HL-60 (cell line): ENCODE results near the gene ZNF70.

Experiments
- DNase-seq, 2 experiments: peaks; one replicate each; pipeline ENCODE4 v3.0.0-alpha.2; 2010 to 2020; ENCODE audit warnings: low read depth in 1 of 2, low spot score in 1 of 2
- H3K27ac ChIP-seq: fragments of 250-450 bp; sonication (Bioruptor Pico); replicated peaks from 2 replicates; pipeline ENCODE4 v1.5.1; 2020; ENCODE audit warnings: mild to moderate bottlenecking, moderate library complexity
- H3K27me3 ChIP-seq: fragments of 250-450 bp; sonication (Bioruptor Pico); 2 replicates; pipeline ENCODE4 v1.5.1; 2021; ENCODE audit warnings: mild to moderate bottlenecking, moderate library complexity; ENCODE audit not compliant: insufficient read depth, poor library complexity, severe bottlenecking
- H3K4me3 ChIP-seq: replicated peaks from 2 replicates; pipeline ENCODE4 v1.5.1; 2011; ENCODE audit warnings: mild to moderate bottlenecking, control low read depth, low read length; ENCODE audit not compliant: insufficient read depth
- GABPA ChIP-seq: IDR thresholded peaks from 2 replicates; pipeline ENCODE4 v1.6.1; 2012; ENCODE audit warnings: low read depth
- POLR2AphosphoS5 ChIP-seq: IDR thresholded peaks from 2 replicates; pipeline ENCODE4 v1.6.1; 2012; ENCODE audit warnings: low read depth
- SPI1 ChIP-seq: IDR thresholded peaks from 2 replicates; pipeline ENCODE4 v1.6.1; 2012; ENCODE audit warnings: low read depth, mild to moderate bottlenecking, borderline replicate concordance
- TF ChIP-seq, protein P1 (sequence below): IDR thresholded peaks from 2 replicates; pipeline ENCODE4 v1.6.1; 2012; ENCODE audit warnings: low read depth; ENCODE audit not compliant: insufficient replicate concordance
- TF ChIP-seq, protein P2 (sequence below): IDR thresholded peaks from one replicate; pipeline ENCODE4 v1.5.1; 2011; ENCODE audit warnings: low read length, control low read depth, inconsistent platforms; ENCODE audit not compliant: insufficient read depth

The ZNF70 gene

DNA sequence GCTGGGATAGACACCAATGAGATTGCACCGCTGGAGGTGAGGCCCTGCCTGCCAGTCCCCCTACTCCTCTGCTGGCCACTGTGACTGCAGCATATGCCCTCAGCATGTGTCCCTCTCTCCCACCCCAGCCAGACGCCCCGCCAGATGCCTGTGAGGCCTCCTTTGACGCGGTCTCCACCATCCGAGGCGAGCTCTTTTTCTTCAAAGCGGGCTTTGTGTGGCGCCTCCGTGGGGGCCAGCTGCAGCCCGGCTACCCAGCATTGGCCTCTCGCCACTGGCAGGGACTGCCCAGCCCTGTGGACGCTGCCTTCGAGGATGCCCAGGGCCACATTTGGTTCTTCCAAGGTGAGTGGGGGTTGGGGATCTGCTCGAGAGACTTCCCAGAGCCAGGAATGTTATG lies 30.2 kb upstream of the ZNF70 start:
- H3K4me3 ChIP-seq: no peak overlapping the region
- H3K27ac ChIP-seq: no peak overlapping the region
- no peak for DNase-seq
- TF ChIP-seq SPI1: no peak
- TF ChIP-seq POLR2AphosphoS5: no peak
- TF ChIP-seq, protein P1, sequence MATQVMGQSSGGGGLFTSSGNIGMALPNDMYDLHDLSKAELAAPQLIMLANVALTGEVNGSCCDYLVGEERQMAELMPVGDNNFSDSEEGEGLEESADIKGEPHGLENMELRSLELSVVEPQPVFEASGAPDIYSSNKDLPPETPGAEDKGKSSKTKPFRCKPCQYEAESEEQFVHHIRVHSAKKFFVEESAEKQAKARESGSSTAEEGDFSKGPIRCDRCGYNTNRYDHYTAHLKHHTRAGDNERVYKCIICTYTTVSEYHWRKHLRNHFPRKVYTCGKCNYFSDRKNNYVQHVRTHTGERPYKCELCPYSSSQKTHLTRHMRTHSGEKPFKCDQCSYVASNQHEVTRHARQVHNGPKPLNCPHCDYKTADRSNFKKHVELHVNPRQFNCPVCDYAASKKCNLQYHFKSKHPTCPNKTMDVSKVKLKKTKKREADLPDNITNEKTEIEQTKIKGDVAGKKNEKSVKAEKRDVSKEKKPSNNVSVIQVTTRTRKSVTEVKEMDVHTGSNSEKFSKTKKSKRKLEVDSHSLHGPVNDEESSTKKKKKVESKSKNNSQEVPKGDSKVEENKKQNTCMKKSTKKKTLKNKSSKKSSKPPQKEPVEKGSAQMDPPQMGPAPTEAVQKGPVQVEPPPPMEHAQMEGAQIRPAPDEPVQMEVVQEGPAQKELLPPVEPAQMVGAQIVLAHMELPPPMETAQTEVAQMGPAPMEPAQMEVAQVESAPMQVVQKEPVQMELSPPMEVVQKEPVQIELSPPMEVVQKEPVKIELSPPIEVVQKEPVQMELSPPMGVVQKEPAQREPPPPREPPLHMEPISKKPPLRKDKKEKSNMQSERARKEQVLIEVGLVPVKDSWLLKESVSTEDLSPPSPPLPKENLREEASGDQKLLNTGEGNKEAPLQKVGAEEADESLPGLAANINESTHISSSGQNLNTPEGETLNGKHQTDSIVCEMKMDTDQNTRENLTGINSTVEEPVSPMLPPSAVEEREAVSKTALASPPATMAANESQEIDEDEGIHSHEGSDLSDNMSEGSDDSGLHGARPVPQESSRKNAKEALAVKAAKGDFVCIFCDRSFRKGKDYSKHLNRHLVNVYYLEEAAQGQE: no peak
- TF ChIP-seq GABPA: no peak
- TF ChIP-seq, protein P2, sequence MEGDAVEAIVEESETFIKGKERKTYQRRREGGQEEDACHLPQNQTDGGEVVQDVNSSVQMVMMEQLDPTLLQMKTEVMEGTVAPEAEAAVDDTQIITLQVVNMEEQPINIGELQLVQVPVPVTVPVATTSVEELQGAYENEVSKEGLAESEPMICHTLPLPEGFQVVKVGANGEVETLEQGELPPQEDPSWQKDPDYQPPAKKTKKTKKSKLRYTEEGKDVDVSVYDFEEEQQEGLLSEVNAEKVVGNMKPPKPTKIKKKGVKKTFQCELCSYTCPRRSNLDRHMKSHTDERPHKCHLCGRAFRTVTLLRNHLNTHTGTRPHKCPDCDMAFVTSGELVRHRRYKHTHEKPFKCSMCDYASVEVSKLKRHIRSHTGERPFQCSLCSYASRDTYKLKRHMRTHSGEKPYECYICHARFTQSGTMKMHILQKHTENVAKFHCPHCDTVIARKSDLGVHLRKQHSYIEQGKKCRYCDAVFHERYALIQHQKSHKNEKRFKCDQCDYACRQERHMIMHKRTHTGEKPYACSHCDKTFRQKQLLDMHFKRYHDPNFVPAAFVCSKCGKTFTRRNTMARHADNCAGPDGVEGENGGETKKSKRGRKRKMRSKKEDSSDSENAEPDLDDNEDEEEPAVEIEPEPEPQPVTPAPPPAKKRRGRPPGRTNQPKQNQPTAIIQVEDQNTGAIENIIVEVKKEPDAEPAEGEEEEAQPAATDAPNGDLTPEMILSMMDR: no peak
- no peaks in the 10 kb centered on the region for H3K27me3 ChIP-seq

- DNase-seq: no peak
- TF ChIP-seq GABPA: no peak
- TF ChIP-seq, protein P1: no peak
- TF ChIP-seq POLR2AphosphoS5: no peak
- TF ChIP-seq, protein P2: no peak
- no peak for TF ChIP-seq SPI1
- H3K27me3 ChIP-seq: no peaks in the 10 kb centered on the region
- H3K4me3 ChIP-seq: no peak overlapping the region
- H3K27ac ChIP-seq: no peak overlapping the region
These were observed 29.3 kb upstream of the ZNF70 start for GRCh38 chr22:23780146-23780748.

DNA sequence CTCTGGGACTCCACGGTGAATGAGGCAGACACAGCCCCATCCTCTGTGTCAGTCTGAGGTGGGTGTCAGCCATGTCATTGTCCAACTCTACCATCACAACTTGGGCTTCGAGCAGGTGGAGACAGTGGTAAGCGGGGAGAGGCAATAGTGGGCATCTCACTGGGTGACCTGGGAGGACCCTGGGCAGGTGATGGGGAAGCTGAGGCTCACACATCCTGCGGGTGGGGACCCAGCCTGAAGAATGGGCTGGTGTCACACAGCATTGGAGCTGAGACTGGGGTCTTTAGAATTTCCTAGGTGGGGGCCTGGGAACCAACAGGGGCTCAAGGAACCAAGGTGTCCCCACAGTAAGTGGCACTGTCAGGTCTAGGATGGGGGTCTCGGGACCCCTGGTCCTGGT lies 28.8 kb upstream of the ZNF70 start:
- H3K27ac ChIP-seq: no peak overlapping the region
- no peak overlapping the region for H3K4me3 ChIP-seq
- TF ChIP-seq SPI1: no peak
- TF ChIP-seq, protein P2: no peak
- no peaks in the 10 kb centered on the region for H3K27me3 ChIP-seq
- DNase-seq: no peak

GRCh38 chr22:23779083-23779482 lies 28.2 kb upstream of the ZNF70 start:
- H3K27ac ChIP-seq: no peak overlapping the region
- TF ChIP-seq SPI1: no peak
- TF ChIP-seq, protein P2: no peak
- TF ChIP-seq GABPA: no peak
- TF ChIP-seq, protein P1: no peak
- no peak for TF ChIP-seq POLR2AphosphoS5
- H3K4me3 ChIP-seq: no peak overlapping the region
- DNase-seq: no peak
- H3K27me3 ChIP-seq: peaks cover 1% of the 10 kb centered on the region
